SKM-1 treated with dmso at 0.1 percent for 144 hours (cell line): ENCODE data around the gene SIT1.
"Not testable (repeated sequence)": the region's sequence is repeated elsewhere in the genome, so short reads cannot be mapped to it uniquely, and the experiment has no call there.

Source experiments
- DNase-seq: peaks from one replicate; lab custom pipeline; 2025; ENCODE audit not compliant: unreplicated experiment; lab: John Stamatoyannopoulos, UW

SIT1 gene

DNA sequence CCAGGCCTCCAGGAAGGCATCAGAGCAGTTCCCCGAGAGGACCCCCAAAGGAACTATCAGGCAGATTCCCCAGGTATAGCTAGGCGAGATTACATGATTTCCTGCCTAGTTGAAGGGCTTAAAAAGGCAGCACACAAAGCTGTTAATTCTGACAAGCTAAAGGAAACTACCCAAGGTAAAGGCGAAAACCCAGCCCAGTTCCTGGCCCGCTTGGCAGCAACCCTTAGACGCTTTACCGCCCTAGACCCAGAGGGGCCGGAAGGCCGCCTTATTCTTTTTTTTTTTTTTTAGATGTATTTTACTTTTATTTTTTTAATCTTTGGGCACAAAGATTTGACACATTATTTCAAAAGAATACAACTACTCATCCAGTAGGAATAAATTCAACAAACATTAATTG, 12.0 kb downstream of the SIT1 start:
- not testable (repeated sequence) for DNase-seq

GRCh38 chr9:35637427-35637955, 13.2 kb downstream of the SIT1 start:
- not testable (repeated sequence) for DNase-seq

GRCh38 chr9:35636877-35637246, 13.9 kb downstream of the SIT1 start:
- not testable (repeated sequence) for DNase-seq

DNA sequence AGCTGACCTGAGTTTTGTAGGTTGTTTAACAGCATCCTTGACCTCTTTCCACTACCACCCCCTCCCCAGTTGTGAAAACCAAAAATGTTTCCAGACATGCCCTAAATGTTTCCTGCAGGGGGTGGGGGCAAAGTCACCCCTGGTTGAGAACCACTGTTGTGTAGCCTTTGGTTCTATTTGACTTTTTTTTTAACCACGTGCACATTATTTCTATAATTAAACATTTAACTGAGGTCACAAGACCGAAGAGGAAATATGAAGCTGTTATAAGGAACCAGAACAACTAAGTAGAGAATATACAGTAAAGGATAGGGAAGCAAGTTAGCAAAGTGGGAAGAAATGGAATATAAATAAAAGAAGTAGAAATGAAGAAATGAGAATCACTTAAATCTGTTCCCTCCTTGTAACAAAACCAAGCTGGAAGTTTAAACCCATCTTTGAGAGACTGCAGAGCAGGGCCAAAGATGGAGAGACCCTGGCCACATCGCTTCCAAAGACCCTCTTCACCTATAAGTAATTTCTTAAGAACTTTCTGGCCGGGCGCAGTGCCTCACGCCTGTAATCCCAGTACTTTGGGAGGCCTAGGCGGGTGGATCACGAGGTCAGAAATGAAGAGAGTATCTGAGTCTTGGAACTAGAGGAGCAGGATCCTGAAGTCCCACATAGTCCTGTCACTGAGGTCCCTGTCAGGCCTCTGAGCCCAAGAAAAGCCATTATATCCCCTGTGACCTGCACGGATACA, 14.4 kb downstream of the SIT1 start:
- DNase-seq: no peak

GRCh38 chr9:35635730-35636129, 15.0 kb downstream of the SIT1 start:
- no peak for DNase-seq

GRCh38 chr9:35629597-35629996, 21.1 kb downstream of the SIT1 start:
- DNase-seq: no peak

DNA sequence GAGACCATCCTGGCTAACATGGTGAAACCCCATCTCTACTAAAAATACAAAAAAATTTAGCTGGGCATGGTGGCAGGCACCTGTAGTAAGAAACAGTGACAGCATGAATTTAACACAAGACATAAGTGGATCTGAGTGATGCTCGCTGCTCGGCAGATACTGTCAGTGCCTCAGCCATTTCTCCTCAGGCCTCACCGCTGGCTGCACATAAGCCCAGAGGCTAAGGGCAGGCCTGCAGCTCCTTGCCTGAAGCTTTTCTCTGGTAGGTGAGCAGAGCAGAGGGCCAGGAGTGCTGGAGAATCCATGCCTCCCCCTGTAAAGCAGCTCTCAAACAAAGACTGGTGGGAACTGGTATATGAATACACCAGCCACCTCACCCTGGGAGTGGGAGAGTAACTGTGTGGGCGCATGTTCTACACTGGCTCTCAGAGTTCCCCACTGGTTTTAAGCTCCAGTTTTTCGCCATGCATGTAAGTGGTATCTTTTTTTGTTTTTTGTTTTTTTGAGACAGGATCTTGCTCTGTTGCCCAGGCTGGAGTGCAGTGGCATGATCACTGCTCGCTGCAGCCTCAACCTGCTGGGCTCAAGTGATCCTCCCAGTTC, 22.2 kb downstream of the SIT1 start:
- no peak for DNase-seq

DNA sequence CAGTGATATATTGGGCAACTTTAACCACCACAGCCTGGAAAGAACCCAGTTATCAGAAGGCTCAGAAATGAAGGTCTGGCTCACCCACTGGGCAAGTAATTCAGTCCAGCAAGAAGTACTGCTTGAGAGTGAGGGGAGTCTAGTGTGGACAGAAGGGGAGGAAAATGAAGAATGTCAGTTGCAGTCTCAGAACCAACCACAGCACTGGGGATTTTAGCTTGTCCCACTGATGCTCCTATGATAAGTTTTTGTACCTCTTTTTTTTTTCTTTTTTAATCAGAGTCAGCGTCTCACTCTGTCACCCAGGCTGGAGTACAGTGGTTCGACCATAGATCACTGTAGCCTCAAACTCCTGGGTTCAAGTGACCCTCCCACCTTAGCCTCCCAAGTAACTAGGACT, 23.2 kb downstream of the SIT1 start:
- no peak for DNase-seq

DNA sequence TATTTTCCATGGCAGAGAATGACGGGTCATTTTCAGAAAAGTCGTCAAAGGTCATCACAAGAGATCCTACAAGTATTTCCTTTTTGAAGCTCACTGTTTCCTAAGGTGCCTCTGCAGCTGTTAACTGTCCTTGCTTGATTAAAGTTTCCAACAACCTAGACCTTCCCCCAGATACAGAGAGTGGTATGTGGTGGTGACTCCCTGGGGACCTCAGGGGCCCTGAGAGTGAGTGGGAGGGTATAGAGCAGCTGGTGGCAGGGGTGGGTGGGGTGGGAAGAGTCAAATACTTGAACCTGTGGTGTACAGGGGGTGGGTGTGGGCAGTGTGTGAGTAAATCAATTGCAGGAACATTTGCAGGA, 31.0 kb downstream of the SIT1 start:
- DNase-seq: no peak

- DNase-seq: peak; percentile 39
Measured at GRCh38 chr9:35618854-35619799, 31.6 kb downstream of the SIT1 start.

- DNase-seq: peak; percentile 8
Measured at GRCh38 chr9:35618325-35618727, 32.4 kb downstream of the SIT1 start, which contains the start of gene CD72. Gene CD72, minus strand, starts transcription at chr9:35618413. Its CDS starts 110 bp downstream, at chr9:35618303.

DNA sequence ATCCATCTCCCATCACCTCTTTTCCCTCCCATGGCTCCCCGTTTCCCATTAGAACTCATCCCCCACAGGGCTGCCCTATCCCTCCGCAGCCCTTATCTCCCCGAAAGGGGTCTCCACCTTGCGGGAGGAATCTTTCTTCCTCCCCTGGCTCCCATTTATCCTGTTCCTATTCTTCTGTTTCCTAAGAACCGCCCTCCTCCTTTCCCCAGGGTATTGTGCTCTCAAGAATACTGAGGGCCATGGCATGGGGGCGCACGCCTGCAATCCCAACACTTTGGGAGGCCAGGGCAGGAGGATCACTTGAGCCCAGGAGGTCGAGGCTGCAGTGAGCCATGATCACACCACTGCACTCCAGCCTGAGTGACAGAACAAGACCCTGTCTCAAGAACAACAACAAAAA, 33.2 kb downstream of the SIT1 start:
- DNase-seq: no peak

- DNase-seq: no peak
Measured at GRCh38 chr9:35616681-35617459, 33.9 kb downstream of the SIT1 start.

GRCh38 chr9:35615981-35616680, 34.6 kb downstream of the SIT1 start:
- no peak for DNase-seq

DNA sequence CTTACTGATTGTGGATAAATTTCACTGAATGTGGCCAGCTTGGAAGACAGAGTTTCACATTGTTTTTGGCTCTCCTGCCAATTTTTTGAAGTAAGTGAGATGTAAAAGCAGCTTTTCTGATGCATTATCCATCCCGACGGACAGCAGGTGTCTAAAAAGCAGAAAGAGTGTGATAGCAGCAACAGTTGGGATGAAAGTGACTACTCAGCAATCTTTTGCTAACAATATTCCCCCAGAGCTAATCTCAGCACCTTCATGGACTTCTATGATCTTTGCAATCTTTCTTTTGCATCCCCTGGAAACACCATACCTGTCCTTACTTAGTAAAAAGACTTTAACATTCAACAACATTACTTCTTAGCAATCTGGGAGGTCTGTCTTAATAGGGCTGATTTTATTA, 37.9 kb downstream of the SIT1 start:
- DNase-seq: no peak

- not testable (repeated sequence) for DNase-seq
Measured at GRCh38 chr9:35612066-35612465, 38.7 kb downstream of the SIT1 start.

- peak; percentile 7 for DNase-seq
Measured at GRCh38 chr9:35611230-35611797, 39.4 kb downstream of the SIT1 start.

GRCh38 chr9:35609820-35610163, 40.9 kb downstream of the SIT1 start:
- DNase-seq: no peak

DNA sequence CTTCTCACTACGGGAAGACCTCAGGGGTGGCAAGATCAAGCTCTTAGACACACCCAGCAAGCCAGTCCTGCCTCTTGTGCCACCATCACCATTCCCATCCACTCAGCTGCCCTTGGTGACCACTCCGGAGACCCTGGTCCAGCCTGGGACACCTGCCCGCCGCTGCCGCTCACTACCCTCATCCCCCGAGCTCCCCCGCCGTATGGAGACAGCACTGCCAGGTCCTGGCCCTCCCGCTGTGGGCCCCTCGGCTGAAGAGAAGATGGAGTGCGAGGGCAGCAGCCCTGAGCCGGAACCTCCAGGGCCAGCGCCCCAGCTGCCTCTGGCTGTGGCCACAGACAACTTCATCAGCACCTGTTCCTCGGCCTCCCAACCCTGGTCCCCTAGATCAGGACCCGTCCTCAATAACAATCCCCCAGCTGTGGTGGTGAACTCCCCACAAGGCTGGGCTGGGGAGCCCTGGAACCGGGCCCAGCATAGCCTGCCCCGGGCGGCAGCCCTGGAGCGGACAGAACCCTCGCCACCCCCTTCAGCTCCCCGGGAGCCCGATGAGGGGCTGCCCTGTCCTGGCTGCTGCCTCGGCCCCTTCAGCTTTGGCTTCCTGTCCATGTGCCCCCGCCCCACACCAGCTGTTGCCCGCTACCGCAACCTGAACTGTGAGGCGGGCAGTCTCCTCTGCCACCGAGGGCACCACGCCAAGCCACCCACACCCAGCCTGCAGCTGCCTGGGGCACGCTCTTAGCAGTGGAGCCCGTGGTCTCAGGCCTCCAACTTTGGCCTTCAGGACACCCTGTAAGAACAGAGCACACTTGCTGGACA, 41.5 kb downstream of the SIT1 start:
- DNase-seq: no peak
